Lower leg skin (tissue), 4 donors: Measurements from ENCODE around the gene REL. TPM values are rescaled to one million over a fixed set of nuclear protein-coding genes. Genes with fewer than 3 reads are reported as not detected.

ENCODE experiments used
- DNase-seq, 2 donors: peaks; one replicate each; pipeline ENCODE4 v3.0.0-alpha.2; 2019; ENCODE audit warnings: low spot score in 2 of 2
- H3K4me3 ChIP-seq: fragments of 200-600 bp; sonication (generic); 2 replicates; pipeline ENCODE4 v1.5.1; 2017; ENCODE audit warnings: mild to moderate bottlenecking, low read depth; ENCODE audit not compliant: poor library complexity, severe bottlenecking
- CTCF ChIP-seq, 3 donors: fragments of 450-650 bp; IDR thresholded peaks; one replicate each; pipeline ENCODE4 v1.5.1; 2016; ENCODE audit warnings: antibody characterized with exemption in 3 of 3, mild to moderate bottlenecking in 3 of 3, moderate library complexity in 2 of 3
- POLR2A ChIP-seq, 2 donors: fragments of 450-650 bp; IDR thresholded peaks; one replicate each; pipeline ENCODE4 v1.6.1; 2016 to 2017; ENCODE audit warnings: antibody characterized with exemption in 2 of 2, mild to moderate bottlenecking in 1 of 2, moderate library complexity in 1 of 2
- WGBS, 2 donors: methylation state at CpG; one replicate each; pipeline ENCODE4 v1.1.5; 2018; 5-methylcytosine and 5-hydroxymethylcytosine counted together
- intact Hi-C: fragments of 100-400 bp; cut with DNase I; formaldehyde crosslinking; loops from one replicate; pipeline ENCODE4 v1.15.0; 2023; ENCODE audit warnings: low total_unique reads
- total RNA-seq, 4 donors: library from RNA; depleted of rRNA; stranded (reverse); fragments of >200 nt; gene quantifications; one replicate each; pipeline ENCODE4 v1.1.0, GENCODE V29; 2016

The REL gene
- total RNA-seq, 4 donors from 2014 or later, result 33.8 to 56.2 (median 41.2) TPM

GRCh38 chr2:60948161-60948560 is 66.8 kb downstream of the REL start:
- TF ChIP-seq POLR2A (IDR thresholded peaks at IDR 0.05) (no peak), CTCF (IDR thresholded peaks at IDR 0.05) (no peak)
- WGBS, 2 donors, result 79 to 87% methylated on average over 8 of the region's 8 CpGs
- no peak overlapping the region for H3K4me3 ChIP-seq
- no peak for DNase-seq
- intact Hi-C loops, result no loop called here

DNA sequence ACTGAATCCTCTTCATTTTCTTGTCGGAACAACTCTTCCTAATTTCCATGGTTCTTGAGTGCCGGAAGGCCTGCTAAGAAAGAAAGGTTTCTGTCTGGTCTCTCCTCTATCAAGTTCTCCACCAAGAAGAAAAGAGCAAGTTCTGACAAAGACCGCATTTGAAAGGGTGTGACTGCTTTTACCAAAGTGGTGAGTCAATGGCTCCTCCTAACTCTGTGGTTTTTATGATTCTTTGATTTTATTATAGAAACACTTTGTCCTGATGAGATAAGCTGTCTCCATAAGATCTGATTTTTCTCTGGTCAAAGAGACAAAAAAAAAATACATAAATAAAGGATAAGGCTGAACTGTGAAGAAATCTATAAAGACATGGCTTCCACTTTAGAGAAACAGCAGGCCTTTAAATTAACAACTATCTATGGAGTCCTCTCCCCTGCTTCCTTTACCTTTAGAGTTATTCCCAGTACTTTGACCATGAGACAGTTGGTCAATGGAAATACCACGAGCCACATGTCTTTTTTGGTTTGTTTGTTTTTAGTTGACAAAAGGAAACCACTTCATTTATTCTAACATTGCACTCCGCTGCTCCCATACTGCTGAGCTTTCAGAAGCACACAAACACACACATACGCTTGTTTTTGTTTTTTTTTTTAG is 67.7 kb downstream of the REL start:
- intact Hi-C loops, result no loop called here
- TF ChIP-seq CTCF (IDR thresholded peaks at IDR 0.05), result no peak
- TF ChIP-seq POLR2A (IDR thresholded peaks at IDR 0.05), result no peak
- WGBS, 2 donors, result 64 to 72% methylated on average over 6 of the region's 6 CpGs
- no peak for DNase-seq
- no peak overlapping the region for H3K4me3 ChIP-seq

GRCh38 chr2:60954139-60954538 is 72.8 kb downstream of the REL start:
- WGBS, 2 donors, result 45 to 59% methylated on average over 2 of the region's 2 CpGs
- H3K4me3 ChIP-seq, result no peak overlapping the region
- no peak for DNase-seq
- TF ChIP-seq POLR2A (IDR thresholded peaks at IDR 0.05) (no peak), CTCF (IDR thresholded peaks at IDR 0.05) (no peak)
- intact Hi-C loops, result no loop called here

- 73 to 85% methylated on average over 8 of the region's 8 CpGs for WGBS, 2 donors
- no peak overlapping the region for H3K4me3 ChIP-seq
- peak in 1 of 2 donors; percentile 79 for DNase-seq
- TF ChIP-seq CTCF (IDR thresholded peaks at IDR 0.05) (no peak), POLR2A (IDR thresholded peaks at IDR 0.05) (no peak)
- intact Hi-C loops, result no loop called here
These were observed 75.8 kb downstream of the REL start for GRCh38 chr2:60957224-60957623.

DNA sequence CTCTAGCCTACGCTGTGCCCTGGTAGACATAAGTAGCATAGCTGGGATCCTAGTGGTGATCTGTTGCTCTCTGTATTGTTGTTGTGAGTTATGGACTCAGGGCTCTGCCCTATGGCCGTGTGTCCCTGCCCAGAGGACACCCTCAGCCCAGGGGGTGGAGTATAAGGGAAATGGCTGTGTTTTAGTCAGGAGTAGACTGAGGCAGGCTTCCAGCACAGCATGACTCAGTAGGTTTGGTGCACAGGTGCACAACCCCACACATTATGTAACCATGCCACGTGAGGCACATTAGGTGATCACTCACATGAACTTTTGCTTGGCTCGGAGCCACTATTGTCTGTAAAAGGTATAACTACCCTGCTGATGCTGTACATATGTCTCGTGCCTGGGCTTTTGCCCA is 76.3 kb downstream of the REL start:
- WGBS, 2 donors, result 56 to 65% methylated on average over 5 of the region's 5 CpGs
- intact Hi-C loops, result no loop called here
- peak; percentile 76 to 86 for DNase-seq
- H3K4me3 ChIP-seq, result no peak overlapping the region
- TF ChIP-seq POLR2A (IDR thresholded peaks at IDR 0.05) (no peak), CTCF (IDR thresholded peaks at IDR 0.05) (no peak)

- intact Hi-C loops, result no loop called here
- 65 to 71% methylated on average over 3 of the region's 3 CpGs for WGBS, 2 donors
- DNase-seq, result no peak
- TF ChIP-seq CTCF (IDR thresholded peaks at IDR 0.05), result no peak
- TF ChIP-seq POLR2A (IDR thresholded peaks at IDR 0.05), result no peak
- H3K4me3 ChIP-seq, result no peak overlapping the region
These were observed 77.0 kb downstream of the REL start for GRCh38 chr2:60958361-60958760.
